Measurements from ENCODE around the gene PTPMT1.
"Not testable (repeated sequence)": the region's sequence is repeated elsewhere in the genome, so short reads cannot be mapped to it uniquely, and the experiment has no call there.

Gene PTPMT1

GRCh38 chr11:47565340-47566148 is at the start of gene PTPMT1:
TSS of gene PTPMT1 (plus strand) at chr11:47565599. CDS start at chr11:47565623, 24 bp downstream.
- DNase-seq (ENCODE audit: low spot score) = peak; percentile 90

- peak; percentile 37 for DNase-seq (ENCODE audit: low spot score)
Measured at GRCh38 chr11:47516155-47516554, 49.2 kb upstream of the PTPMT1 start.

GRCh38 chr11:47516984-47517853 is 48.2 kb upstream of the PTPMT1 start:
- DNase-seq (ENCODE audit: low spot score) = no peak

GRCh38 chr11:47518212-47518964 is 47.0 kb upstream of the PTPMT1 start:
- no peak for DNase-seq (ENCODE audit: low spot score)

- DNase-seq (ENCODE audit: low spot score) = no peak
Measured at GRCh38 chr11:47523490-47524225, 41.7 kb upstream of the PTPMT1 start.

GRCh38 chr11:47524291-47524874 is 41.0 kb upstream of the PTPMT1 start:
- peak; percentile 49 for DNase-seq (ENCODE audit: low spot score)

- DNase-seq (ENCODE audit: low spot score) = not testable (repeated sequence)
Measured at GRCh38 chr11:47526032-47526431, 39.4 kb upstream of the PTPMT1 start.

- DNase-seq (ENCODE audit: low spot score) = no peak
Measured at GRCh38 chr11:47527186-47527585, 38.2 kb upstream of the PTPMT1 start.

- no peak for DNase-seq (ENCODE audit: low spot score)
Measured at GRCh38 chr11:47529951-47530350, 35.4 kb upstream of the PTPMT1 start.

- not testable (repeated sequence) for DNase-seq (ENCODE audit: low spot score)
Measured at GRCh38 chr11:47530721-47531120, 34.7 kb upstream of the PTPMT1 start.

- no peak for DNase-seq (ENCODE audit: low spot score)
Measured at GRCh38 chr11:47531666-47532065, 33.7 kb upstream of the PTPMT1 start.

- no peak for DNase-seq (ENCODE audit: low spot score)
Measured at GRCh38 chr11:47532597-47533213, 32.7 kb upstream of the PTPMT1 start.

- DNase-seq (ENCODE audit: low spot score) = no peak
Measured at GRCh38 chr11:47533690-47534151, 31.7 kb upstream of the PTPMT1 start.

GRCh38 chr11:47534704-47535251 is 30.6 kb upstream of the PTPMT1 start:
- no peak for DNase-seq (ENCODE audit: low spot score)

- DNase-seq (ENCODE audit: low spot score) = no peak
Measured at GRCh38 chr11:47536915-47537314, 28.5 kb upstream of the PTPMT1 start.

GRCh38 chr11:47538741-47539565 is 26.4 kb upstream of the PTPMT1 start:
- no peak for DNase-seq (ENCODE audit: low spot score)

- DNase-seq (ENCODE audit: low spot score) = no peak
Measured at GRCh38 chr11:47539681-47540039, 25.7 kb upstream of the PTPMT1 start.

- no peak for DNase-seq (ENCODE audit: low spot score)
Measured at GRCh38 chr11:47541070-47541469, 24.3 kb upstream of the PTPMT1 start.

- no peak for DNase-seq (ENCODE audit: low spot score)
Measured at GRCh38 chr11:47545298-47545697, 20.1 kb upstream of the PTPMT1 start.
